GM12878 (cell line): ENCODE data around the gene DUSP10. TPM values are rescaled to one million over a fixed set of nuclear protein-coding genes. Genes with fewer than 3 reads are reported as not detected.

ENCODE experiments used
- BCLAF1 ChIP-seq: fragments of 450-650 bp; IDR thresholded peaks from 2 replicates; pipeline ENCODE4 v1.6.1; 2017; ENCODE audit warnings: antibody characterized with exemption, mild to moderate bottlenecking, moderate library complexity
- GABPA ChIP-seq: IDR thresholded peaks from 2 replicates; pipeline ENCODE4 v1.6.1; 2014; ENCODE audit warnings: antibody characterized with exemption, low read depth, mild to moderate bottlenecking, inconsistent platforms
- JUNB ChIP-seq: IDR thresholded peaks from 2 replicates; pipeline ENCODE4 v1.6.1; 2016; ENCODE audit warnings: antibody characterized with exemption, mild to moderate bottlenecking
- NR2C1 ChIP-seq: fragments of 450-650 bp; IDR thresholded peaks from 2 replicates; pipeline ENCODE4 v1.6.1; 2017; ENCODE audit warnings: antibody characterized with exemption, mild to moderate bottlenecking, moderate library complexity
- SRF ChIP-seq, 2 experiments: IDR thresholded peaks; 2 replicates each; pipeline ENCODE4 v1.6.1; 2011; ENCODE audit warnings: low read depth in 2 of 2, low read length in 2 of 2, mild to moderate bottlenecking in 1 of 2, moderate library complexity in 1 of 2
- SUZ12 ChIP-seq: fragments of 200-600 bp; sonication (generic); IDR thresholded peaks from one replicate; pipeline ENCODE4 v1.6.1; 2018; ENCODE audit warnings: antibody characterized with exemption, mild to moderate bottlenecking; ENCODE audit not compliant: unreplicated experiment
- ZNF592 ChIP-seq: fragments of 450-650 bp; IDR thresholded peaks from 2 replicates; pipeline ENCODE4 v1.6.1; 2017; ENCODE audit warnings: mild to moderate bottlenecking, moderate library complexity
- polyA plus RNA-seq, 11 experiments: library from polyadenylated mRNA; depleted of rRNA in 4 of 11; unstranded in 6 of 11; stranded (reverse) in 5 of 11; fragments of >200 nt; fragmentation: Nextera tagmentation in 4 of 11; fragmentation: Illumina TruSeq in 1 of 11; extraction: Ambion mirVana in 4 of 11; extraction: Trizol in 1 of 11; gene quantifications; 1 replicate in 1 of 11; 2 replicates in 10 of 11; pipeline versions ENCODE4 v1.2.1 to v1.2.3, GENCODE V29; 2011 to 2016; ENCODE audit warnings: inconsistent platforms in 2 of 11, missing spikeins in 2 of 11, low read depth in 1 of 11
- total RNA-seq, 4 experiments: library from RNA; depleted of rRNA in 3 of 4; stranded (reverse); fragments of >200 nt in 3 of 4; fragmentation: Illumina TruSeq in 1 of 4; extraction: Trizol in 1 of 4; gene quantifications; 2 replicates each; pipeline versions ENCODE4 v1.2.1 to v1.2.3, GENCODE V29; 2013 to 2021

Gene DUSP10
- total and polyA plus RNA-seq, 10 of the 15 experiments (the other 5 are each of a cell fraction or from before 2014, with no cell fraction given): 20.3 to 38.4 (median 27.8) TPM

- TF ChIP-seq ZNF592 (no peak), BCLAF1 (no peak), SUZ12 (no peak), NR2C1 (no peak), GABPA (no peak), JUNB (no peak), SRF (IDR thresholded peaks at IDR 0.05; ENCODE audit: low read depth in 2 of 2, low read length in 2 of 2) (no peak)
Observed at GRCh38 chr1:221751226-221751887, 9.5 kb upstream of the DUSP10 start (continued).
